ENCODE measurements around the gene CDC42BPG.

DNA sequence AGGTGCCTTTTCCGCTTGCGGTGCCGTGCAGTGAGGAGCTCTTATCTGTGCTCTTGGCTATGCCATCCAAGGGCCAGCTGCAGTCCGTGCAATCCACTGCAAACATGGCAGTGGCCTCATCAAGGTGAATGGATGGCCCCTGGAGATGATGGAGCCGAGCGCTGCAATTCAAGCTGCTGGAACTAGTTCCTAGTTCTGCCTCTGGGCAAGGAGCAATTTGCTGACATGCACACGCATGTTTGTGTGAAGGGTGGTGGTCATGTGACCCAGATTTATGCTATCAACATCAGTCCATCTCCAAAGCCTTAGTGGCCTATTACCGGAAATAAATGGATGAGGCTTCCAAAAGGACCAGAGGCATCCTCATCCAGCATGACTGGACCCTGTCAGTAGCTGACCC, 37.0 kb upstream of the CDC42BPG start:
- TF ChIP-seq POLR2A (IDR thresholded peaks at IDR 0.05) (no peak), EP300 (IDR thresholded peaks at IDR 0.05) (no peak)
- TF ChIP-seq, protein P1, sequence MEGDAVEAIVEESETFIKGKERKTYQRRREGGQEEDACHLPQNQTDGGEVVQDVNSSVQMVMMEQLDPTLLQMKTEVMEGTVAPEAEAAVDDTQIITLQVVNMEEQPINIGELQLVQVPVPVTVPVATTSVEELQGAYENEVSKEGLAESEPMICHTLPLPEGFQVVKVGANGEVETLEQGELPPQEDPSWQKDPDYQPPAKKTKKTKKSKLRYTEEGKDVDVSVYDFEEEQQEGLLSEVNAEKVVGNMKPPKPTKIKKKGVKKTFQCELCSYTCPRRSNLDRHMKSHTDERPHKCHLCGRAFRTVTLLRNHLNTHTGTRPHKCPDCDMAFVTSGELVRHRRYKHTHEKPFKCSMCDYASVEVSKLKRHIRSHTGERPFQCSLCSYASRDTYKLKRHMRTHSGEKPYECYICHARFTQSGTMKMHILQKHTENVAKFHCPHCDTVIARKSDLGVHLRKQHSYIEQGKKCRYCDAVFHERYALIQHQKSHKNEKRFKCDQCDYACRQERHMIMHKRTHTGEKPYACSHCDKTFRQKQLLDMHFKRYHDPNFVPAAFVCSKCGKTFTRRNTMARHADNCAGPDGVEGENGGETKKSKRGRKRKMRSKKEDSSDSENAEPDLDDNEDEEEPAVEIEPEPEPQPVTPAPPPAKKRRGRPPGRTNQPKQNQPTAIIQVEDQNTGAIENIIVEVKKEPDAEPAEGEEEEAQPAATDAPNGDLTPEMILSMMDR (IDR thresholded peaks at IDR 0.05): no peak
